NCI-H345 treated with DMSO at 0.1 percent for 48 hours (cell line): ENCODE data around the gene ZCCHC7.
"Not testable (repeated sequence)": the region's sequence is repeated elsewhere in the genome, so short reads cannot be mapped to it uniquely, and the experiment has no call there.

Source experiments
- DNase-seq: peaks from one replicate; lab custom pipeline; 2025; ENCODE audit not compliant: unreplicated experiment; lab: John Stamatoyannopoulos, UW

ZCCHC7 gene

GRCh38 chr9:37119907-37120842 lies at the start of gene ZCCHC7:
TSS of gene ZCCHC7 (plus strand) at chr9:37120574.
- peak; percentile 98 for DNase-seq

GRCh38 chr9:37074790-37075189 lies 45.6 kb upstream of the ZCCHC7 start:
- DNase-seq: not testable (repeated sequence)

GRCh38 chr9:37079370-37080164 lies 40.8 kb upstream of the ZCCHC7 start:
- peak; percentile 98 for DNase-seq

- DNase-seq: not testable (repeated sequence)
Observed at GRCh38 chr9:37080165-37080628, 40.2 kb upstream of the ZCCHC7 start.

GRCh38 chr9:37081507-37081906 lies 38.9 kb upstream of the ZCCHC7 start:
- DNase-seq: not testable (repeated sequence)

- no peak for DNase-seq
Observed at GRCh38 chr9:37082214-37082765, 38.1 kb upstream of the ZCCHC7 start.

GRCh38 chr9:37083654-37084053 lies 36.7 kb upstream of the ZCCHC7 start:
- DNase-seq: no peak

- DNase-seq: no peak
Observed at GRCh38 chr9:37085233-37085632, 35.1 kb upstream of the ZCCHC7 start.

GRCh38 chr9:37092714-37093295 lies 27.6 kb upstream of the ZCCHC7 start:
- not testable (repeated sequence) for DNase-seq

- DNase-seq: no peak
Observed at GRCh38 chr9:37094751-37095150, 25.6 kb upstream of the ZCCHC7 start.

- DNase-seq: no peak
Observed at GRCh38 chr9:37096628-37097027, 23.7 kb upstream of the ZCCHC7 start.

GRCh38 chr9:37097294-37097693 lies 23.1 kb upstream of the ZCCHC7 start:
- DNase-seq: no peak

- DNase-seq: no peak
Observed at GRCh38 chr9:37100327-37100726, 20.0 kb upstream of the ZCCHC7 start.

GRCh38 chr9:37100741-37101140 lies 19.6 kb upstream of the ZCCHC7 start:
- no peak for DNase-seq

- no peak for DNase-seq
Observed at GRCh38 chr9:37102486-37102885, 17.9 kb upstream of the ZCCHC7 start.

- DNase-seq: no peak
Observed at GRCh38 chr9:37104183-37104889, 16.0 kb upstream of the ZCCHC7 start.

- no peak for DNase-seq
Observed at GRCh38 chr9:37105234-37105633, 15.1 kb upstream of the ZCCHC7 start.

- DNase-seq: no peak
Observed at GRCh38 chr9:37107701-37108100, 12.7 kb upstream of the ZCCHC7 start.

- not testable (repeated sequence) for DNase-seq
Observed at GRCh38 chr9:37114442-37114841, 5.9 kb upstream of the ZCCHC7 start.

- no peak for DNase-seq
Observed at GRCh38 chr9:37117956-37118355, 2.4 kb upstream of the ZCCHC7 start.
